Neural cell (in vitro differentiated cells): ENCODE measurements around the gene WWC1. TPM values are rescaled to one million over a fixed set of nuclear protein-coding genes. Genes with fewer than 3 reads are reported as not detected.

Experiments used
- H2AFZ ChIP-seq: fragments of 200-600, 300-800 bp; sonication (generic), shearing (Covaris generic); 2 replicates; pipeline ENCODE4 v1.6.0; 2014; ENCODE audit warnings: low read depth, mild to moderate bottlenecking, antibody characterized with exemption, low read length, moderate library complexity
- H3F3A ChIP-seq: fragments of 200-600 bp; shearing (Covaris generic); 2 replicates; pipeline ENCODE4 v1.6.1; 2016; ENCODE audit warnings: mild to moderate bottlenecking, moderate library complexity, mixed read lengths, antibody characterized with exemption, low read length; ENCODE audit not compliant: insufficient read depth, poor library complexity, severe bottlenecking
- H3K27ac ChIP-seq: fragments of 200-600, 300-800 bp; sonication (generic), shearing (Covaris generic); 2 replicates; pipeline ENCODE4 v1.5.1; 2014; ENCODE audit warnings: mild to moderate bottlenecking, low read length, moderate library complexity
- H3K27me3 ChIP-seq: fragments of 300-800, 200-600 bp; sonication (generic), shearing (Covaris generic); 2 replicates; pipeline ENCODE4 v1.6.0; 2014; ENCODE audit warnings: mild to moderate bottlenecking, low read depth, low read length, moderate library complexity; ENCODE audit not compliant: insufficient read depth
- H3K36me3 ChIP-seq: fragments of 300-800, 200-600 bp; sonication (generic), shearing (Covaris generic); 2 replicates; pipeline ENCODE4 v1.5.1; 2014; ENCODE audit warnings: mild to moderate bottlenecking, antibody characterized with exemption, low read length, moderate library complexity; ENCODE audit not compliant: insufficient read depth
- H3K4me2 ChIP-seq: fragments of 300-800, 200-600 bp; sonication (generic), shearing (Covaris generic); 2 replicates; pipeline ENCODE4 v1.6.0; 2014; ENCODE audit warnings: mild to moderate bottlenecking, low read length
- H3K4me3 ChIP-seq: fragments of 300-800, 200-600 bp; sonication (generic), shearing (Covaris generic); 2 replicates; pipeline ENCODE4 v1.5.1; 2014; ENCODE audit warnings: mild to moderate bottlenecking, low read length, moderate library complexity
- H3K79me2 ChIP-seq: fragments of 200-600 bp; shearing (Covaris generic); replicated peaks from 2 replicates; pipeline ENCODE4 v1.6.0; 2014; ENCODE audit warnings: mild to moderate bottlenecking, low read length, moderate library complexity; ENCODE audit not compliant: insufficient read depth
- H3K9ac ChIP-seq: fragments of 300-800, 200-600 bp; sonication (generic), shearing (Covaris generic); 2 replicates; pipeline ENCODE4 v1.6.1; 2016; ENCODE audit warnings: mild to moderate bottlenecking, low read length, mixed read lengths
- H3K9me2 ChIP-seq: fragments of 200-600 bp; shearing (Covaris generic); 2 replicates; pipeline ENCODE4 v1.6.1; 2016; ENCODE audit warnings: mild to moderate bottlenecking, low read length, mixed read lengths; ENCODE audit not compliant: insufficient read depth
- H3K9me3 ChIP-seq: fragments of 200-600, 300-800 bp; sonication (generic), shearing (Covaris generic); 2 replicates; pipeline ENCODE4 v1.6.1; 2016; ENCODE audit warnings: mild to moderate bottlenecking, mixed run types, low read length, moderate library complexity, mixed read lengths
- H4K20me1 ChIP-seq: fragments of 200-600 bp; shearing (Covaris generic); 2 replicates; pipeline ENCODE4 v1.6.1; 2016; ENCODE audit warnings: mild to moderate bottlenecking, mixed run types; ENCODE audit not compliant: insufficient read depth
- CTCF ChIP-seq: fragments of 450-650 bp; IDR thresholded peaks from 2 replicates; pipeline ENCODE4 v1.5.1; 2014; ENCODE audit warnings: antibody characterized with exemption, mild to moderate bottlenecking, moderate library complexity; ENCODE audit not compliant: poor library complexity, severe bottlenecking
- EP300 ChIP-seq: fragments of 450-650 bp; conservative IDR thresholded peaks from 2 replicates; pipeline ENCODE4 v1.6.1; 2014; ENCODE audit warnings: antibody characterized with exemption, mild to moderate bottlenecking, moderate library complexity; ENCODE audit not compliant: poor library complexity, severe bottlenecking
- EZH2 ChIP-seq: fragments of 200-600, 300-800 bp; shearing (Covaris generic), sonication (generic); IDR thresholded peaks from 2 replicates; pipeline ENCODE4 v1.6.1; 2014; ENCODE audit warnings: antibody characterized with exemption, low read length, borderline replicate concordance, mild to moderate bottlenecking; ENCODE audit not compliant: insufficient read depth, poor library complexity, severe bottlenecking
- MXI1 ChIP-seq: fragments of 450-650 bp; conservative IDR thresholded peaks from 2 replicates; pipeline ENCODE4 v1.6.1; 2014; ENCODE audit warnings: antibody characterized with exemption, mild to moderate bottlenecking; ENCODE audit not compliant: poor library complexity, severe bottlenecking
- POLR2AphosphoS5 ChIP-seq: IDR thresholded peaks from 2 replicates; pipeline ENCODE4 v1.6.1; 2012
- RAD21 ChIP-seq: fragments of 450-650 bp; conservative IDR thresholded peaks from 2 replicates; pipeline ENCODE4 v1.6.1; 2014; ENCODE audit warnings: antibody characterized with exemption, mild to moderate bottlenecking, moderate library complexity
- REST ChIP-seq: IDR thresholded peaks from 2 replicates; pipeline ENCODE4 v1.6.1; 2012; ENCODE audit warnings: borderline replicate concordance
- SMC3 ChIP-seq: fragments of 450-650 bp; conservative IDR thresholded peaks from 2 replicates; pipeline ENCODE4 v1.6.1; 2014; ENCODE audit warnings: antibody characterized with exemption, mild to moderate bottlenecking, moderate library complexity; ENCODE audit not compliant: poor library complexity
- TAF1 ChIP-seq: IDR thresholded peaks from 2 replicates; pipeline ENCODE4 v1.6.1; 2012; ENCODE audit warnings: low read depth
- polyA plus RNA-seq: library from polyadenylated mRNA; depleted of rRNA; stranded (reverse); fragments of >200 nt; gene quantifications from 2 replicates; pipeline ENCODE4 v1.2.3, GENCODE V29; 2014

WWC1 gene
- polyA plus RNA-seq, 1 donor from 2014 or later: 0.97 TPM

- TF ChIP-seq EP300 (no peak), RAD21 (no peak), REST (no peak), CTCF (no peak), POLR2AphosphoS5 (no peak), EZH2 (no peak), MXI1 (no peak), SMC3 (no peak), TAF1 (no peak)
- H4K20me1 ChIP-seq: no peaks in the 10 kb centered on the region
- H3K9me3 ChIP-seq: no peaks in the 10 kb centered on the region
- H3K79me2 ChIP-seq: no peaks in the 10 kb centered on the region
- H3K9me2 ChIP-seq: no peaks in the 10 kb centered on the region
- H3F3A ChIP-seq: no peaks in the 10 kb centered on the region
- H2AFZ ChIP-seq: no peak overlapping the region
- no peak overlapping the region for H3K4me2 ChIP-seq
- no peaks in the 10 kb centered on the region for H3K36me3 ChIP-seq
- H3K9ac ChIP-seq: no peak overlapping the region
- H3K4me3 ChIP-seq: no peak overlapping the region
- no peaks in the 10 kb centered on the region for H3K27me3 ChIP-seq
- no peak overlapping the region for H3K27ac ChIP-seq
Measured at GRCh38 chr5:168360521-168361285, 69.3 kb downstream of the WWC1 start.

- no peaks in the 10 kb centered on the region for H3K27me3 ChIP-seq
- H3K9ac ChIP-seq: no peak overlapping the region
- no peak overlapping the region for H3K4me2 ChIP-seq
- H3K27ac ChIP-seq: no peak overlapping the region
- no peaks in the 10 kb centered on the region for H4K20me1 ChIP-seq
- H3K4me3 ChIP-seq: no peak overlapping the region
- no peaks in the 10 kb centered on the region for H3F3A ChIP-seq
- H3K9me3 ChIP-seq: no peaks in the 10 kb centered on the region
- no peaks in the 10 kb centered on the region for H3K9me2 ChIP-seq
- no peaks in the 10 kb centered on the region for H3K79me2 ChIP-seq
- no peaks in the 10 kb centered on the region for H3K36me3 ChIP-seq
- TF ChIP-seq RAD21 (no peak), SMC3 (no peak), TAF1 (no peak), REST (no peak), POLR2AphosphoS5 (no peak), EZH2 (no peak), MXI1 (no peak), CTCF (no peak), EP300 (no peak)
- H2AFZ ChIP-seq: no peak overlapping the region
Measured at GRCh38 chr5:168362097-168362885, 70.8 kb downstream of the WWC1 start.
